Neuronal stem cell (in vitro differentiated cells): ENCODE results near the gene C5orf15.

ENCODE experiments used
- DNase-seq: peaks from one replicate; pipeline ENCODE4 v3.0.0-alpha.2; 2013; ENCODE audit warnings: low spot score
- H2AFZ ChIP-seq: one replicate; pipeline ENCODE4 v1.6.1; 2013; ENCODE audit warnings: mild to moderate bottlenecking, low read length, inconsistent platforms
- H2AK5ac ChIP-seq: 2 replicates; pipeline ENCODE4 v1.6.1; 2013; ENCODE audit warnings: low read depth, mild to moderate bottlenecking, inconsistent platforms, low read length, moderate library complexity, mixed read lengths
- H2BK120ac ChIP-seq: 2 replicates; pipeline ENCODE4 v1.6.1; 2013; ENCODE audit warnings: low read depth, mild to moderate bottlenecking, inconsistent platforms, low read length, moderate library complexity, mixed read lengths
- H2BK12ac ChIP-seq: one replicate; pipeline ENCODE4 v1.6.1; 2013; ENCODE audit warnings: low read length, inconsistent platforms
- H2BK15ac ChIP-seq: 2 replicates; pipeline ENCODE4 v1.6.1; 2013; ENCODE audit warnings: mild to moderate bottlenecking, low read length, inconsistent platforms, mixed read lengths
- H2BK5ac ChIP-seq: one replicate; pipeline ENCODE4 v1.6.1; 2013; ENCODE audit warnings: inconsistent platforms, mild to moderate bottlenecking, low read length, moderate library complexity
- H3K14ac ChIP-seq: one replicate; pipeline ENCODE4 v1.6.1; 2013; ENCODE audit warnings: low read length, inconsistent platforms
- H3K18ac ChIP-seq: 2 replicates; pipeline ENCODE4 v1.6.1; 2013; ENCODE audit warnings: low read length, inconsistent platforms
- H3K23ac ChIP-seq: 2 replicates; pipeline ENCODE4 v1.6.1; 2013; ENCODE audit warnings: low read depth, mild to moderate bottlenecking, mixed read lengths, low read length, inconsistent platforms; ENCODE audit not compliant: poor library complexity
- H3K27ac ChIP-seq: replicated peaks from 3 replicates; pipeline ENCODE4 v1.5.1; 2013; ENCODE audit warnings: low read length, inconsistent platforms
- H3K27me3 ChIP-seq, 3 experiments: 2 replicates each; pipeline ENCODE4 v1.6.1; 2013; ENCODE audit warnings: low read length in 3 of 3, mild to moderate bottlenecking in 2 of 3, inconsistent platforms in 1 of 3, low read depth in 1 of 3, mixed read lengths in 1 of 3, moderate library complexity in 1 of 3; ENCODE audit not compliant: control insufficient read depth in 3 of 3, insufficient read depth in 3 of 3
- H3K36me3 ChIP-seq, 2 donors: replicated peaks in 1 of 2; 2 replicates each; pipeline ENCODE4 v1.6.1; 2013; ENCODE audit warnings: low read length in 2 of 2; ENCODE audit not compliant: control insufficient read depth in 2 of 2, insufficient read depth in 2 of 2
- H3K4ac ChIP-seq: 2 replicates; pipeline ENCODE4 v1.6.1; 2013; ENCODE audit warnings: inconsistent platforms, mild to moderate bottlenecking, low read length, moderate library complexity
- H3K4me1 ChIP-seq, 2 donors: 1 replicate in 1 of 2; 2 replicates in 1 of 2; pipeline ENCODE4 v1.6.1; 2013; ENCODE audit warnings: low read length in 2 of 2, low read depth in 1 of 2; ENCODE audit not compliant: control insufficient read depth in 2 of 2, insufficient read depth in 1 of 2
- H3K4me2 ChIP-seq: one replicate; pipeline ENCODE4 v1.6.1; 2013; ENCODE audit warnings: mild to moderate bottlenecking, low read length, inconsistent platforms; ENCODE audit not compliant: insufficient read depth, poor library complexity, severe bottlenecking
- H3K4me3 ChIP-seq, 2 donors: 2 replicates each; pipeline ENCODE4 v1.5.1; 2013; ENCODE audit warnings: low read length in 2 of 2, mild to moderate bottlenecking in 2 of 2, inconsistent platforms in 1 of 2, moderate library complexity in 1 of 2
- H3K79me1 ChIP-seq: one replicate; pipeline ENCODE4 v1.6.1; 2013; ENCODE audit warnings: low read depth, mild to moderate bottlenecking, inconsistent platforms, low read length, moderate library complexity
- H3K9ac ChIP-seq: one replicate; pipeline ENCODE4 v1.6.1; 2013; ENCODE audit warnings: mild to moderate bottlenecking, low read depth, low read length, inconsistent platforms; ENCODE audit not compliant: poor library complexity
- H3K9me3 ChIP-seq, 2 donors: replicated peaks in 1 of 2; 2 replicates each; pipeline versions ENCODE3 to v1.6.1; 2013; ENCODE audit warnings: low read length in 2 of 2, mild to moderate bottlenecking in 2 of 2, inconsistent platforms in 1 of 2, low read depth in 1 of 2, mixed read lengths in 1 of 2, moderate library complexity in 1 of 2; ENCODE audit not compliant: control insufficient read depth in 2 of 2, insufficient read depth in 1 of 2
- H4K8ac ChIP-seq: one replicate; pipeline ENCODE4 v1.6.1; 2013; ENCODE audit warnings: low read depth, mild to moderate bottlenecking, inconsistent platforms, low read length, moderate library complexity
- H4K91ac ChIP-seq: one replicate; pipeline ENCODE4 v1.6.1; 2013; ENCODE audit warnings: low read length, low read depth, mild to moderate bottlenecking, inconsistent platforms; ENCODE audit not compliant: poor library complexity
- WGBS, 2 donors: extraction: QIAGEN DNeasy Blood & Tissue Kit; methylation state at CpG; one replicate each; pipeline ENCODE4 v1.1.7; 2013; ENCODE audit warnings: missing lambda C conversion rate in 2 of 2, mixed read lengths in 1 of 2; ENCODE audit not compliant: insufficient read length in 2 of 2, insufficient replicate concordance in 1 of 2; ENCODE audit errors: extremely low coverage in 2 of 2; 5-methylcytosine and 5-hydroxymethylcytosine counted together

Gene C5orf15

DNA sequence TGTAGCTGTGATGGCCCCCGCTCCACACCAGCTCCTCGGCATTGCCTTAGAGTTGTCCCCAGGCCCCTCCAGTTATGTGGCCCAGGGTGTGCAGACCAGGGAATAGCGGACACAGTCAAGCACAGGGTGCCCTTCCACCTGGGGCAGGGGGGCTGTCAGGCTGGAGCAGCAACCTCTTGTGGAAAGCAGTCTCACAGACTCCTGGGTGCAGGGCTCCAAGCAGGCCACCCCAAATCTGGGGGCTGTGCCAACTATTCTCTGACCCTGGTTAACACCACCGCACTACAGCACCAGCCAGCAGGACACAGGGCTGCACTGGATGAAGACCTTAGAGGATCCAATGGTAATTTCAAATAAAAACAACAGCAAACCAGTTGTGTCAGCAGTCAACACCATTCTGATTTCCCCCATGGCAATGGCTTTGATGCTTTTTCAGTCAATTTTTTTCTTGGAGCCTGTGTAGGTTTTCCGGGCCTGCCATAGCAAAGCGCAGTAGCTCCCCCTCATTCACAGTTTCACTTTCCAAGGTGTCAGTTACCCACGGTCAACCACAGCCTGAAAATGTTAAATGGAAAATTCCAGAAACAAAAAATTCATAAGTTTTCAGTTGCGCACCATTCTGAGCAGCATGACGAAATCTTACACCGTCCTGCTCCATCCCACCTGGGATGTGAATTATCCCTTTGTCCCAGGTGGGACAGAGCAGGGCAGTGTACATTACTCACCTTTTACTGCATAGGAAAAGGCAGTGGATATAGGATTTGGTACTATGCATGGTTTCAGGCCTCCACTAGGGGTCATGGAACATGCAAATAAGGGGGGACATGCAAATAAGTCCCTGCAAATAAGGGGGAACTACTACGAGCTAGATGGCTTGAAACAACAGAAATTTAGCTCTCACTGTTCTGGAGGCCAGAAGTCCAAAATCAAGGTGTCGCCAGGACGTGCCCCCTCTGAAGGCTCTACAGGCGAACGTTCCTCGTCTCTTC lies 49.0 kb downstream of the C5orf15 start:
- Histone ChIP-seq H2AFZ (no peak overlapping the region), H2BK12ac (no peak overlapping the region), H3K4me2 (no peak overlapping the region), H3K18ac (peak overlapping the region; percentile 54), H2BK5ac (no peak overlapping the region), H4K91ac (no peak overlapping the region), H3K4me3 (no peak overlapping the region), H3K27me3 (peaks cover 0 to 34% (median 0%) of the 10 kb centered on the region in 3 experiments), H3K14ac (peak overlapping the region; percentile 42), H2BK15ac (no peak overlapping the region), H3K23ac (peak overlapping the region; percentile 82), H3K36me3 (no peaks in the 10 kb centered on the region), H3K9me3 (no peaks in the 10 kb centered on the region), H3K4ac (no peak overlapping the region), H2AK5ac (no peak overlapping the region), H3K27ac (no peak overlapping the region), H3K9ac (no peak overlapping the region), H3K79me1 (no peaks in the 10 kb centered on the region), H3K4me1 (no peaks in the 10 kb centered on the region), H2BK120ac (no peak overlapping the region), H4K8ac (peak overlapping the region; percentile 19)
- DNase-seq, result no peak
- WGBS, 2 donors, result no CpG with 5 or more reads among the region's 16 CpGs

DNA sequence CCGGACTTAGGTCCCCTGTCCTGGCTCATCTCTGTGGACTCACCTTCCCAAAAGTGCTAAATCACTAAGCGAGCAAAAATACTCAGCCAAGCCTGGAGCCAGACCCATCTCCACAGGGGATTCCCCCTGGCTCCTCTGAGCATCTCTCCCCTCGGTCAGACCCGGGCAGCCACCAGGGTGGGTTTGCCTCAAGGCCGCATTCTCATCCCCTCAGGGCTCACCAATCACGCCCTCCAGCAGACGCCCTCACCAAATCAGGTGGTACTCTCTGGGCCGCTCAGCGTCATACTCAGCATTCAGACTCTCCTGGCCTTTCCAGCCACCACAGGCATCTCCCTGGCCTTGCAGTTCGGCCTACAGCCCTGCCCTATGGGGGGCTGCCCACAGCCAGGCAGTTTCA lies 49.7 kb downstream of the C5orf15 start:
- H3K9me3 ChIP-seq, result no peaks in the 10 kb centered on the region
- no peak overlapping the region for H4K91ac ChIP-seq
- H2AK5ac ChIP-seq, result no peak overlapping the region
- no peak overlapping the region for H2AFZ ChIP-seq
- no peak overlapping the region for H2BK5ac ChIP-seq
- no peak overlapping the region for H3K4me3 ChIP-seq
- no peaks in the 10 kb centered on the region for H3K4me1 ChIP-seq
- DNase-seq, result no peak
- H2BK12ac ChIP-seq, result no peak overlapping the region
- H2BK120ac ChIP-seq, result no peak overlapping the region
- H4K8ac ChIP-seq, result peak overlapping the region; percentile 19
- no peak overlapping the region for H3K4me2 ChIP-seq
- H3K27ac ChIP-seq, result no peak overlapping the region
- no peak overlapping the region for H2BK15ac ChIP-seq
- peak overlapping the region; percentile 54 for H3K18ac ChIP-seq
- WGBS, 2 donors, result no CpG with 5 or more reads among the region's 10 CpGs
- peak overlapping the region; percentile 42 for H3K14ac ChIP-seq
- H3K4ac ChIP-seq, result no peak overlapping the region
- no peak overlapping the region for H3K9ac ChIP-seq
- H3K27me3 ChIP-seq, result peaks cover 0 to 28% (median 0%) of the 10 kb centered on the region in 3 experiments
- H3K79me1 ChIP-seq, result no peaks in the 10 kb centered on the region
- H3K36me3 ChIP-seq, result no peaks in the 10 kb centered on the region
- H3K23ac ChIP-seq, result peak overlapping the region; percentile 82

DNA sequence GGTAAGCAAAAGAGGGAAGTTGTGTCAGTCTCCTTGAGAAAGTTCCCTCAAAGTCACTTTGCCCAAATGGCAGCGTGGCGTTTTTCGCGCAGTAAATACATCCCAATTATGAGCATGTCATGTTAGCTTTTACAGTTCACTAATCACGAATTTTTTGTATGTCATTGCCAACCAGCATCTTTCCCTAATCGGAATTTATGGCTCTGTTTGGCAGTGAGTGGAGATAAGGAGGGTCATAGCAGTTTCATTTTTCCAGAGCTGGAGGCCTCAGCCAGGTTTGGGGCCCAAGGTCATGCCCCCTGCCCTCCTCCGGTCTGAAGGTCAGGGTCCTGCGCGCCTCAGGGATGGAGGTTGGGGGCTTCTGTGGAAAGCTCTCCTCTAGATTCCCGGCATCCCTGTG lies 50.1 kb downstream of the C5orf15 start:
- Histone ChIP-seq H3K4ac (no peak overlapping the region), H3K9ac (no peak overlapping the region), H2BK5ac (no peak overlapping the region), H3K14ac (no peak overlapping the region), H3K9me3 (no peaks in the 10 kb centered on the region), H4K91ac (no peak overlapping the region), H3K27me3 (peaks cover 0 to 28% (median 0%) of the 10 kb centered on the region in 3 experiments), H3K27ac (no peak overlapping the region), H3K4me3 (no peak overlapping the region), H3K18ac (no peak overlapping the region), H3K79me1 (no peaks in the 10 kb centered on the region), H3K4me1 (no peaks in the 10 kb centered on the region), H3K23ac (no peak overlapping the region), H2AK5ac (no peak overlapping the region), H4K8ac (no peak overlapping the region), H2BK12ac (no peak overlapping the region), H2AFZ (no peak overlapping the region), H2BK15ac (no peak overlapping the region), H2BK120ac (no peak overlapping the region), H3K4me2 (no peak overlapping the region), H3K36me3 (no peaks in the 10 kb centered on the region)
- DNase-seq, result no peak
- WGBS, 2 donors, result no CpG with 5 or more reads among the region's 10 CpGs

DNA sequence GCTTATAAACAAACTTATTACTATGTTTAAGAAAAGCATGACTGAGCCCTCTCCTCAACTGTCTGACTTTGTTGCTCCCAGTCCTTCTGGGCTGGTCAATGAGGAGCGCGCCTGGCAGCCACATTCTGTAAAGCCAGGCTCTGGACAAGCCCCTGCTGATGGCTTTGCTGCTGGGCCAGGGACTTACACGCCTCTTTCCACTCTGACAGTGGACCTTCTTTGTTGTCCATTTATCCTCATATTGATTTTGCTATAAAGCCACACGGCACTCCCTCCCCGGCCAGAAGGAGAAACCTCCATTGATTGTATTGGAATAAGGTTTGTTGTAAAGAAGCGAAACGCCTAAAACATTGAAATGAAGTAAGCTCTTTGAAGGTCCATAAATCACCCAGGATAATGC lies 50.6 kb downstream of the C5orf15 start:
- H3K4me3 ChIP-seq, result no peak overlapping the region
- H3K36me3 ChIP-seq, result no peaks in the 10 kb centered on the region
- H3K9ac ChIP-seq, result no peak overlapping the region
- H3K4me1 ChIP-seq, result no peaks in the 10 kb centered on the region
- H2BK12ac ChIP-seq, result no peak overlapping the region
- WGBS, 2 donors, result no CpG with 5 or more reads among the region's 7 CpGs
- no peak overlapping the region for H3K4me2 ChIP-seq
- DNase-seq, result no peak
- no peak overlapping the region for H2AK5ac ChIP-seq
- no peak overlapping the region for H3K27ac ChIP-seq
- H2BK120ac ChIP-seq, result no peak overlapping the region
- H3K4ac ChIP-seq, result no peak overlapping the region
- H3K9me3 ChIP-seq, result no peaks in the 10 kb centered on the region
- peaks cover 0 to 28% (median 0%) of the 10 kb centered on the region in 3 experiments for H3K27me3 ChIP-seq
- H4K91ac ChIP-seq, result no peak overlapping the region
- no peak overlapping the region for H2AFZ ChIP-seq
- H2BK5ac ChIP-seq, result no peak overlapping the region
- H3K18ac ChIP-seq, result no peak overlapping the region
- no peaks in the 10 kb centered on the region for H3K79me1 ChIP-seq
- no peak overlapping the region for H3K14ac ChIP-seq
- no peak overlapping the region for H4K8ac ChIP-seq
- no peak overlapping the region for H3K23ac ChIP-seq
- H2BK15ac ChIP-seq, result no peak overlapping the region
